ENCODE data around the gene COL23A1.

Gene COL23A1

DNA sequence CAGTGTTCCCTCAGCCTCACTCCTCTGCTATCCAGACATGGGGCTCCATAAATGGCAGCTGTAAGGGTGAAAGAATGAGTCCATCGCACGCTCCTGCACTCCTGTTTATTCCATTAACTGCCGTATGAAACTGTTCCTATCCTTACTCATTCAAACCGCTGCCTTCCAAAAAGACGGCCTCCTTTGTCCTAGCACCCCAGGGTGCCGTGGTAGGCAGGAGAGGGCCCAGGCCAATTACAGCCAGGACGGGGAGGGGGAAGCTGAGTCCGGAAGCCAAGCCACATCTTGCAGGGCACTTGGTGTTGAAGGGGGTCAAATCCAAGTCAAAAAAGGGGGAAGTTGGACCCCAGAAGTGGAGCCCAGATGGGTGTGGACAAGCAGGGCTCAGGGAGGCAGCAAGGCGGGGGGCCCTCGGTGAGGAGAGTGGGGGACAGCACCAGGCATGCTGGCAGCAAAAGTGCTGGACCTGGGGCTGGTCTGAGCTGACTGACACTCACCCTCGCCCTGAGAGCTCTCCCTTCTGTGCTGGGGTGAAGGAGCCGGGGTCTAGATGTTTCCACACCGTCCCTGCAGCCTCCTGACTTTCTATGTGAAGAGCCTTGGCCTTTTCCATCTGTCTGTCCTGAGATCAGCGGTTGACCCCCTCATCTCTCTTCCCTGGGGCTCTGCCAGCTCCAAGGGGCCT is 63.3 kb downstream of the COL23A1 start:
- DNase-seq (ENCODE audit: low spot score): no peak
- in situ Hi-C loops (cut with MboI; ENCODE audit: low sequenced_read_pairs, unreplicated experiment): no loop called here
- no peak for TF ChIP-seq CTCF (IDR thresholded peaks at IDR 0.05; ENCODE audit: borderline replicate concordance, control extremely low read depth, extremely low read depth, insufficient read depth, missing control alignments)

- DNase-seq (ENCODE audit: low spot score): no peak
- in situ Hi-C loops (cut with MboI; ENCODE audit: low sequenced_read_pairs, unreplicated experiment): no loop called here
- no peak for TF ChIP-seq CTCF (IDR thresholded peaks at IDR 0.05; ENCODE audit: borderline replicate concordance, control extremely low read depth, extremely low read depth, insufficient read depth, missing control alignments)
Measured at GRCh38 chr5:178525906-178526732, 64.1 kb downstream of the COL23A1 start.

- in situ Hi-C loops (cut with MboI; ENCODE audit: low sequenced_read_pairs, unreplicated experiment): no loop called here
- no peak for TF ChIP-seq CTCF (IDR thresholded peaks at IDR 0.05; ENCODE audit: borderline replicate concordance, control extremely low read depth, extremely low read depth, insufficient read depth, missing control alignments)
- DNase-seq (ENCODE audit: low spot score): no peak
Measured at GRCh38 chr5:178524093-178524882, 65.9 kb downstream of the COL23A1 start.

- TF ChIP-seq CTCF (IDR thresholded peaks at IDR 0.05; ENCODE audit: borderline replicate concordance, control extremely low read depth, extremely low read depth, insufficient read depth, missing control alignments): no peak
- DNase-seq (ENCODE audit: low spot score): no peak
- in situ Hi-C loops (cut with MboI; ENCODE audit: low sequenced_read_pairs, unreplicated experiment): no loop called here
Measured at GRCh38 chr5:178522361-178522760, 67.8 kb downstream of the COL23A1 start.

GRCh38 chr5:178520851-178521250 is 69.3 kb downstream of the COL23A1 start:
- no peak for DNase-seq (ENCODE audit: low spot score)
- TF ChIP-seq CTCF (IDR thresholded peaks at IDR 0.05; ENCODE audit: borderline replicate concordance, control extremely low read depth, extremely low read depth, insufficient read depth, missing control alignments): no peak
- in situ Hi-C loops (cut with MboI; ENCODE audit: low sequenced_read_pairs, unreplicated experiment): no loop called here

- DNase-seq (ENCODE audit: low spot score): no peak
- TF ChIP-seq CTCF (IDR thresholded peaks at IDR 0.05; ENCODE audit: borderline replicate concordance, control extremely low read depth, extremely low read depth, insufficient read depth, missing control alignments): no peak
- in situ Hi-C loops (cut with MboI; ENCODE audit: low sequenced_read_pairs, unreplicated experiment): no loop called here
Measured at GRCh38 chr5:178519804-178520203, 70.4 kb downstream of the COL23A1 start.
